Measurements from ENCODE around the gene INTS11. TPM values are rescaled to one million over a fixed set of nuclear protein-coding genes. Genes with fewer than 3 reads are reported as not detected.
A peak's percentile ranks its signal among the peaks of the same experiment; 100 is the strongest.

The INTS11 gene
- total and polyA plus RNA-seq, 9 of the 15 experiments (the other 6 are each of a cell fraction or from before 2014, with no cell fraction given): 3.6 to 183 (median 110) TPM

- 0 out of 4 replicates have a peak, but pooled peaks of 1 of the 2 experiments have one; percentile 37 for TF ChIP-seq MLX (CRISPR knock-in tag; conservative IDR thresholded peaks at IDR 0.05)
- peak; percentile 22; the same call in 1 of the 2 replicates for TF ChIP-seq NR3C1 (CRISPR knock-in tag; IDR thresholded peaks at IDR 0.05)
- peak; percentile 39; the same call in 1 of the 2 replicates for TF ChIP-seq CHD2 (IDR thresholded peaks at IDR 0.05; ENCODE audit: low read depth, low read length)
- TF ChIP-seq ZNF551 (CRISPR knock-in tag; IDR thresholded peaks at IDR 0.05): no peak
- no peak for TF ChIP-seq TOE1 (IDR thresholded peaks at IDR 0.05; ENCODE audit: borderline replicate concordance)
- TF ChIP-seq TOE1 (CRISPR knock-in tag; IDR thresholded peaks at IDR 0.05; ENCODE audit: borderline replicate concordance, low read depth): peak; percentile 42; the same call in 1 of the 2 replicates
- no peak for TF ChIP-seq GTF2F1 (IDR thresholded peaks at IDR 0.05; ENCODE audit: low read depth, low read length)
- no peak for TF ChIP-seq ATF6 (CRISPR knock-in tag; IDR thresholded peaks at IDR 0.05)
- no peak for TF ChIP-seq LCOR (CRISPR knock-in tag; IDR thresholded peaks at IDR 0.05)
- TF ChIP-seq ZNF79 (CRISPR knock-in tag; IDR thresholded peaks at IDR 0.05; ENCODE audit: low read depth): no peak
- TF ChIP-seq POLR2G (IDR thresholded peaks at IDR 0.05; ENCODE audit: low read depth, low read length): peak; percentile 17
- TF ChIP-seq STAT6 (CRISPR knock-in tag; IDR thresholded peaks at IDR 0.05): 0 out of 2 replicates have a peak, but pooled peaks have one; percentile 26
- TF ChIP-seq RB1 (IDR thresholded peaks at IDR 0.05; ENCODE audit: low read depth): 0 out of 2 replicates have a peak, but pooled peaks have one; percentile 2
- TF ChIP-seq ZNF282 (CRISPR knock-in tag; IDR thresholded peaks at IDR 0.05): 0 out of 2 replicates have a peak, but pooled peaks have one; percentile 48
- peak; percentile 8 for TF ChIP-seq PCBP1 (IDR thresholded peaks at IDR 0.05; ENCODE audit: low read depth, low read length, poor library complexity, severe bottlenecking)
- 0 out of 2 replicates have a peak, but pooled peaks have one; percentile 6 for TF ChIP-seq ZNF224 (CRISPR knock-in tag; IDR thresholded peaks at IDR 0.05)
- no peak for TF ChIP-seq TEAD1 (CRISPR knock-in tag; IDR thresholded peaks at IDR 0.05)
- no peak for TF ChIP-seq HDAC8 (tag; IDR thresholded peaks at IDR 0.05)
- TF ChIP-seq NELFE (IDR thresholded peaks at IDR 0.05; ENCODE audit: insufficient read depth, insufficient read length): no peak
These were observed 49.5 kb upstream of the INTS11 start (continued) for GRCh38 chr1:1373815-1374588.

Data from K562 (cell line).